Activated CD8-positive, alpha-beta T cell treated with anti-CD3 and anti-CD28 coated beads, Interleukin-2, amount 10 ng/mL, durations not matched to agents 7 days and 5 days (primary cell): Measurements from ENCODE around the gene FAHD2A. TPM values are rescaled to one million over a fixed set of nuclear protein-coding genes. Genes with fewer than 3 reads are reported as not detected.
"Not testable (repeated sequence)": the region's sequence is repeated elsewhere in the genome, so short reads cannot be mapped to it uniquely, and the experiment has no call there.

ENCODE experiments used
- ATAC-seq: fragments of 150-1000 bp; cut with Tn5 transposase; one replicate; pipeline ENCODE4 v1.10.0; 2021; ENCODE audit warnings: moderate library complexity
- CTCF ChIA-PET: fragments of 350-600 bp; sonication (Branson Sonifier 250); formaldehyde crosslinking; loops from one replicate; lab custom pipeline; 2021; ENCODE audit warnings: antibody characterized with exemption; lab: Charles Lee
- POLR2A ChIA-PET: fragments of 350-600 bp; sonication (Branson Sonifier 250); formaldehyde crosslinking; loops from one replicate; lab custom pipeline; 2021; ENCODE audit warnings: antibody characterized with exemption; lab: Charles Lee
- DNase-seq: peaks from one replicate; pipeline ENCODE4 v3.0.0-alpha.2; 2020
- H3K27ac Mint-ChIP-seq: one replicate; pipeline ENCODE4 v1.8.0; 2021; ENCODE audit warnings: mild to moderate bottlenecking, mixed read lengths
- H3K27me3 Mint-ChIP-seq: one replicate; pipeline ENCODE4 v1.8.0; 2021; ENCODE audit warnings: low read depth, mixed read lengths
- H3K36me3 Mint-ChIP-seq: one replicate; pipeline ENCODE4 v1.8.0; 2021; ENCODE audit warnings: low read depth, mixed read lengths
- H3K4me1 Mint-ChIP-seq: one replicate; pipeline ENCODE4 v1.8.0; 2021; ENCODE audit warnings: low read depth, mixed read lengths
- H3K4me3 Mint-ChIP-seq: one replicate; pipeline ENCODE4 v1.8.0; 2021; ENCODE audit warnings: mild to moderate bottlenecking, mixed read lengths
- H3K9me3 Mint-ChIP-seq: one replicate; pipeline ENCODE4 v1.8.0; 2022; ENCODE audit warnings: mixed read lengths; ENCODE audit not compliant: insufficient read depth
- total RNA-seq, 2 experiments: library from RNA; stranded (reverse); gene quantifications; one replicate each; pipeline ENCODE4 v1.2.3, GENCODE V29; 2021

The FAHD2A gene
- total RNA-seq, 2 experiments from 2014 or later = 29.2 to 30.5 TPM

DNA sequence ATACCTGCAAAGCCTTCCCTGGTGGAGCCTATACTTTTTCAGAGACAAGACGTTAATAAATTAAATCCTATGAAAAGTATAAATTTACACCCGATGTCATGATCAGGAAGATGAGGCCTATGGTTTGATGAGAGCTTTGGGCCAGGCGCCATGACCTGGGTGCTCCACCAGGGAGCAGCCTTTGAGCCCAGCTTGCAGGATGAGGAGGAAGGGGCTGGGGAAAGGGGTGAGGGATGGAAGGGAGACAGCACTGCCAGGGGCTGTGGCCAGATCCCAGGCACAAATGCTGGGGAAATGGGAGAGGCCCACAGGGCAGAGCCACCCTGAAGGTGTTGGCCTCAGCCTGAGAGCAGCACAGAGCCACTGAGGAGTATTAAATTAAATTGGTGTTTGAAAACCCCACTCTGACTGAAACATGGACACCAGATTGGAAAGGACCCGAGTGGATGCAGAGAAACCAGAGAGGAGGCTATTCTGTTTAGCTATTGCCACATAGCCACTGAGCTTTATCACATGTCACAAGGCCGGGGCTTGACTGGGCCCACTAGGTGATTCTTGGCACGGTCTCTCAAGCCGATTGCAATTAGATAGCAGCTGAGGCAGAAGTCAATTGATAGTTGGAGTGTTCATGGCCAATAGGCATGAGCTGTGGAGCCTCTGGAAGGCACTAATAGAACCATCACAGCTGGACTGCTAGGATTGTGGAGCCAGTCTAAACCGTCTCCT is 9.6 kb upstream of the FAHD2A start:
- Mint-ChIP-seq H3K36me3 (no peaks in the 10 kb centered on the region), H3K4me1 (no peaks in the 10 kb centered on the region), H3K4me3 (no peak overlapping the region), H3K9me3 (no peaks in the 10 kb centered on the region), H3K27me3 (peaks cover 2% of the 10 kb centered on the region), H3K27ac (no peak overlapping the region)
- ChIA-PET CTCF (interaction anchor here (1.2 to 2.3 kb wide), 2 partner anchors 9 to 10 kb away, joined by 3 to 9 read pairs; partner anchors contain the start of gene FAHD2A), POLR2A (no interaction called here)
- ATAC-seq = no peak
- DNase-seq = no peak

DNA sequence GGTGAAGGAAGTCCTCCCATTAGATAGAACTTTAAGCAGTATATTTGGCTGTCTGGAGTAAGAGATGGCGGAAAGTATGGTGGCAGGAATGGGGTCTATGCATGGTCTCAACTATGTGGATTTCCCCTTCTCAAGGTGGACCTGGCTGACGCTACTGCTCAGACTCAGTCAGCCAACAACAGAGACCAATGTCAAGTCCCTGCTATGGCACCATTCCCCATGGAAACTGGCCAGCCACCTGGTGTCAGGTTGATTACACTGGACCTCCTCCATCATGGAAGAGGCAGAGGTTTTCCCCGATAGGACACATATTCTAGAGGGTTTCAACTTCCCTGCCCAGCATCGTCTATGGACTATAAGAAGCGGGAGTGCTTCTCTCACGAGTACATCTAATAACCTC is 8.6 kb upstream of the FAHD2A start:
- no peaks in the 10 kb centered on the region for H3K4me1 Mint-ChIP-seq
- H3K9me3 Mint-ChIP-seq = no peaks in the 10 kb centered on the region
- no peak overlapping the region for H3K4me3 Mint-ChIP-seq
- ATAC-seq = no peak
- no peak for DNase-seq
- no peak overlapping the region for H3K27ac Mint-ChIP-seq
- ChIA-PET POLR2A (no interaction called here), CTCF (interaction anchor here (0.6 to 2.3 kb wide), 2 partner anchors 9 to 10 kb away, joined by 3 to 9 read pairs; partner anchors contain the start of gene FAHD2A)
- H3K27me3 Mint-ChIP-seq = peaks cover 2% of the 10 kb centered on the region
- H3K36me3 Mint-ChIP-seq = no peaks in the 10 kb centered on the region

DNA sequence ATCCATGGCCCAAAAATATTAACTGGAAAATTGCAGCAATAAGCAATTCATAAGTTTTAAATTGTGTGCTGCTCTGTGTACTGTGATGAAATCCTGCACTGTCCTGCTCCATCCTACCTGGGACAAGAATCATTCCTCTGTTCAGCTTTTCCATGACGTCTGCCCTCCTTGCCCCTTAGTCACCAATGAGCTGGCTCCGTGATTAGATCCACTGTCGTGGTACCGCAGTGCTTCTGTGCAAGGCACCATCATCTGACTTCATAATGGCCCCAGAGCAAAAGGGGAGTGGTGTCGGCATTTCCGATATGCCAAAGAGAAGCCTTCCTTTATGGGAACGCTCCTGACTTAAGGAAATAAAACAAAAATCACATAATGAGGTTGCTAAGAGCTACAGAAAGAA is 3.4 kb upstream of the FAHD2A start:
- Mint-ChIP-seq H3K4me3 (no peak overlapping the region), H3K36me3 (no peaks in the 10 kb centered on the region), H3K9me3 (no peaks in the 10 kb centered on the region), H3K27ac (no peak overlapping the region), H3K27me3 (peaks cover 2% of the 10 kb centered on the region), H3K4me1 (peaks cover 17% of the 10 kb centered on the region)
- ChIA-PET CTCF (no interaction called here), POLR2A (no interaction called here)
- ATAC-seq (no peak), DNase-seq (no peak)

DNA sequence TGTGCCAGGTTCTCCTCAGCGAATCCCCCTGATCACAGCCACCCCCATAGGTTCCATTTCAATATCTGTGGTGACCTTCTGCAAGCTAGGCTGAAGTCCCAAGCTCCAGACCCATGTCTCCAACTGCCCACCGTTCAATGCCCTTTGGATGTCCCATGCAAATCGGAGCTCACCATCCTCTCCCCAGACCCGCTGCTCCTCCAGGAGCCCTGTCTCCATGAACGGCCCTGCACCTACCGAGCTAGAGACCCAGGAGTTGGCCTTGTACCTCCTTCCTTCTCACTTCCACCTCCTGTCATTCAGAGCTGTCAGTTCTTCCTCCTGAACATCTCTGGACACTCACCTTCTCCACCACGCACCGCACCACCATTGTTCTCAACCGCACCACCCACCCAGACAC is 1.0 kb upstream of the FAHD2A start:
- Mint-ChIP-seq H3K27ac (peak overlapping the region; percentile 97), H3K36me3 (no peaks in the 10 kb centered on the region), H3K27me3 (no peaks in the 10 kb centered on the region), H3K4me3 (peak overlapping the region; percentile 99), H3K9me3 (no peaks in the 10 kb centered on the region), H3K4me1 (peaks cover 20% of the 10 kb centered on the region)
- POLR2A ChIA-PET = no interaction called here
- no peak for ATAC-seq
- no peak for DNase-seq
- CTCF ChIA-PET = interaction anchor here (0.7 to 4.6 kb wide), 3 partner anchors 8 to 56 kb away, joined by 3 to 39 read pairs (median 5); no protein-coding TSS in a partner anchor

DNA sequence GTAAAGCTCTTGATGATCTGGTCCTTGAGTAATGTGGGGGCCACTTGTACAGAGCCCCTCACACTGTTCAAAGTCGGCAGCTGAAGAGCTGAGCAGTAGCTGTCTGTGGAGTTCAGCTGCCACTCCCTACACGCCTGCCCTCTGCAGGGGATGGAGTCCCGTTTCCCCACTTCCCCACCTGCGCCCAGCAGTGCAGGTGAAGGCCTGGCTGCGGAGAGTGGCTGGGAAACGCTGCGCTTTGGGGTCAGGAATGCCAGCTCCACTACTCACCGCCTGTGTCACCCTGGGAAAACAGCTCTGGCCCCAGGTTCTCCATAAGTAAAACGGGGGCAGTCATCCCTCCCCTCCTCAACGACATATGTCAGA is 521 bp upstream of the FAHD2A start:
- H3K27me3 Mint-ChIP-seq, DNase-seq, H3K36me3 Mint-ChIP-seq, POLR2A ChIA-PET, H3K9me3 Mint-ChIP-seq: not testable (repeated sequence)
- peak; percentile 27 for ATAC-seq
- peak overlapping the region; percentile 97 for H3K27ac Mint-ChIP-seq
- H3K4me3 Mint-ChIP-seq = peak overlapping the region; percentile 99
- CTCF ChIA-PET = interaction anchor here (0.7 to 4.6 kb wide), 3 partner anchors 9 to 57 kb away, joined by 3 to 39 read pairs (median 5); no protein-coding TSS in a partner anchor
- peaks cover 20% of the 10 kb centered on the region for H3K4me1 Mint-ChIP-seq

DNA sequence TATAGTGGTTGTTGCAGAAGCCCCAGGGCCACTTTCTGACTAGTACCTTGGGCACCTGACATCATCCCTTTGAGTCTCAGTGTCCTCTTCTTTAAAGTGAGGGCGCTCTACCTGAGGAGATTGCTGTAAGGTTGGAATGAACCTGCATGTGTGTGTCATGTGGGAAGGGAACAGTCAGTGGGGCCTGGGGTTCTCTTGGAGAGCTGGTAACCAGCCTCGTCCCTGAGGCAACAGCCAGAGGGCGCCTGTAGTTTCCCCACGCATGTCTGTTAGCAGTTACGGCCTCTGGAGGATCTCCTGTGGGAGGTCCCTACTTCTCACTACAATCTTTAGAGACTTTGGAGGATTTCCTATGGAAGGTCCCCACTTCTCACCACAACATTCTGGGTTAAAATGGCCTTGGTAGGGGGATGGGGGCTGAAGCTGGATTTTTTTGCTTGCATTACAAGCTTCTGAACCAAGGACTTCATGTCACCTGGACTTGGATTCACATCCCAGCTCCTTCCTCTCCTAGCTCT is 755 bp downstream of the FAHD2A start:
- H3K27me3 Mint-ChIP-seq, H3K9me3 Mint-ChIP-seq, POLR2A ChIA-PET, H3K36me3 Mint-ChIP-seq: not testable (repeated sequence)
- ATAC-seq (peak; percentile 31), DNase-seq (peak; percentile 59)
- Mint-ChIP-seq H3K4me3 (peak overlapping the region; percentile 99), H3K4me1 (peaks cover 20% of the 10 kb centered on the region), H3K27ac (peak overlapping the region; percentile 97)
- CTCF ChIA-PET = interaction anchor here (0.9 to 4.6 kb wide), 5 partner anchors 9 to 24 kb away, joined by 3 to 39 read pairs (median 4); no protein-coding TSS in a partner anchor

DNA sequence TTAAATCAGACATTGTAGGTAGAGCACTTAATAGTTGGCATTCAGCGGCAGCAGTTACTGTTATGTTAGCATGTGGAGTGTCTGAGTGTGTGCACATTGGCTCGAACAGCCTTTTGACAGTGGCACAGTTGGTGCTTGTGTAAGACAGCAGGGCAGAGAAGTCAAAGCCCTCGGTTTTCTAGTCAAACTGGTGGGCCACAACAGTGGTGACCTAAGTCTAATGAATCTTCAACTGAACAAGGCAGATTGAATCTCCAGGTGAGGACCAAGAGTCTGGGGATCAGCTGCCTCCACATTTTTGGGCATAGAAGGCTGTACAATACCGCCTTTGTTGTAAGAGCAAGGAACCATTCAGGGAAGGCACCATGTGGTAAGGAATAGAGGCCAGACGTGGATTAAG is 1.3 kb downstream of the FAHD2A start:
- ATAC-seq, H3K9me3 Mint-ChIP-seq, H3K36me3 Mint-ChIP-seq, POLR2A ChIA-PET, H3K27me3 Mint-ChIP-seq, DNase-seq: not testable (repeated sequence)
- CTCF ChIA-PET = interaction anchor here (0.9 to 4.6 kb wide), 6 partner anchors 9 to 41 kb away, joined by 3 to 39 read pairs (median 4); no protein-coding TSS in a partner anchor
- Mint-ChIP-seq H3K4me3 (peak overlapping the region; percentile 99), H3K27ac (peak overlapping the region; percentile 97), H3K4me1 (peaks cover 20% of the 10 kb centered on the region)

DNA sequence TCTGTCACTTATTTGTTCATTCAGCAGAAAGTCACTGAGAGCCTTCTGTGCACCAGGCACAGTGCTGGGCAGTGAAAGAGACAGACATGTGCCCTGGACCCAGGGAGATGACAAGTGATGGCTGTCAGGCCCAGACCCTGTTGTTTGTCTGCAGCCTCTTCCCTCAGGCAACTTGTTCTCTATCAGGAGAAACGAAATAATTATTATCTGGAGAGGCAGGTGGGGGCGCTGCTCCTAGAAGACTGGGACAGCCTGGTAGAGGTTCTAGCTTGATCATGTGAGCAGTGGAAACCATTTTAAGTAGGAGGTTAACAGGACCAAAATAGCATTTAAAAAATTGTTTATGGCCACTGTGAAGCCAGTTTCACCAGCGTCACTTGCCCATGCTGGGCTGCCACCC is 2.2 kb downstream of the FAHD2A start:
- H3K36me3 Mint-ChIP-seq = peaks cover 14% of the 10 kb centered on the region
- H3K4me3 Mint-ChIP-seq, H3K9me3 Mint-ChIP-seq, ATAC-seq, H3K27me3 Mint-ChIP-seq, H3K27ac Mint-ChIP-seq, POLR2A ChIA-PET, DNase-seq: not testable (repeated sequence)
- peaks cover 20% of the 10 kb centered on the region for H3K4me1 Mint-ChIP-seq
- CTCF ChIA-PET = interaction anchor here (1.0 kb wide), 1 partner anchor 41 kb away, joined by 3 read pairs; no protein-coding TSS in a partner anchor

DNA sequence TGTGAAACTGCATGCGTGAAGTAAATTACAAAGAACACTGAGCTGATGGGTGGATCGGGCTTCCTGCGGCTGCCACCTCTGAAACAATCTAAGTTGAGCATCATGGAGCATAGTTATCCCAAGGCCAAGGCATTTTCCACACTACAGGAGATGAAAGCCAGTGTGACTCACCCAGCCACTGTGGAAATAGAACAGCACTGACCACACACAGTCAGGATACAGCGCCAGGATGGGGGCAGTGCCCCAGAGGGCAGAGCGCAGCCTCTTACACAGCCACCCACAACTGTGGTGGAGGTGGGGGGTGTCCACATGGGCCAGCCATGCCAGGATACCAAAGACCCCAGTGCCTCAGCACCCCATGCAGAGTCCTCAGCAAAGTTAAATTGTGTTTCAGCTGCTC is 8.7 kb downstream of the FAHD2A start:
- H3K27me3 Mint-ChIP-seq, H3K9me3 Mint-ChIP-seq, H3K4me1 Mint-ChIP-seq, DNase-seq, ATAC-seq, H3K4me3 Mint-ChIP-seq, POLR2A ChIA-PET, CTCF ChIA-PET, H3K27ac Mint-ChIP-seq: not testable (repeated sequence)
- H3K36me3 Mint-ChIP-seq = peaks cover 19% of the 10 kb centered on the region

DNA sequence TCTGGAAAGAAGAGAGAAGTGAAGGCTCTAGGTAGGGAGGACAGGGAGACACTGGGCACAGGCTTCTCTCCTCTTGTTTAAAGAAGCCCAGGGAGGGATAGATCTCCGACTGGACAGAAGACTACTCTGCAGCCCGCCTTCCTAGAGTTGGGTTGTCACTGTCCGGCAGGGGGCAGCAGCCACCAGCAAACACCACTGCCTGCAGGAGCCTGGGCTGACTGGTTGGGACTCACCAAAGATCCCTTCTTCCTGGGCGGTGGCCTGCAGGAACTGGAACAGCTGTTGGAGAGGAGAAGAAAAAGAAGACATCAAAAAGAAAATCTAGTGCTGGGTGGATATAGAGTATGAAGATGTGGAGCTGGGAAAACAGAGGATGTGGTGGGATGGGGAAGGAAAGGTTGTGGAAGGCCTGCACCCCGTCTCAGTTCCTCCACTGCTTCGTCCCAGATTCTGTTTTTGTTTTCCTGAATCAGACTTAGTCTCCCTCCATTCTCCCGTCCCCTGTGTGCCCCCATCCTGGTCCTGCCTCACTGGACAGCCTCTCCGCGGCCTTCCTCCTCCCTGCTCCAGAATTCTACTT is 11.6 kb downstream of the FAHD2A start:
- H3K27ac Mint-ChIP-seq, H3K27me3 Mint-ChIP-seq, H3K4me1 Mint-ChIP-seq, POLR2A ChIA-PET, H3K9me3 Mint-ChIP-seq, H3K4me3 Mint-ChIP-seq, CTCF ChIA-PET: not testable (repeated sequence)
- ATAC-seq (peak; percentile 85), DNase-seq (peak; percentile 77)
- H3K36me3 Mint-ChIP-seq = peaks cover 10% of the 10 kb centered on the region

DNA sequence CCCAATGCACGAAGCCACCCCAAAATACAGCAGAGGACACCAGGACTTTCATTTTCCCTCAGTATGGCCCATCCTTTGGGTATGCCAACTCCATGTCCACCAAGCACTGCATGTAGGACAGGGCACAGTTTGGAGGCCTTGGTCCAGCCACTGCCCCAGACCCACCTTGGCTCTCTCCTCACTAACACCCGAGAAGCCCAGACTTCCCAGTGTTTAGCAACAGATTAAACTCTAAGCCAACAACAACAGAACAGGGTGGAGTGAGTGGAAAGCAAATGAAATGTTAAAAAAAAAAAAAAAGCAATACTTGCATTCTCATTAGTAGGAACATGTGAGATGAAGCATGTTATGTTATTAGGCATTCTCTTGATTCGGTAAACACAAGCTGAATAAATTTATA is 12.6 kb downstream of the FAHD2A start:
- H3K36me3 Mint-ChIP-seq, ATAC-seq, H3K27ac Mint-ChIP-seq, H3K4me1 Mint-ChIP-seq, CTCF ChIA-PET, POLR2A ChIA-PET, DNase-seq, H3K27me3 Mint-ChIP-seq, H3K4me3 Mint-ChIP-seq, H3K9me3 Mint-ChIP-seq: not testable (repeated sequence)

DNA sequence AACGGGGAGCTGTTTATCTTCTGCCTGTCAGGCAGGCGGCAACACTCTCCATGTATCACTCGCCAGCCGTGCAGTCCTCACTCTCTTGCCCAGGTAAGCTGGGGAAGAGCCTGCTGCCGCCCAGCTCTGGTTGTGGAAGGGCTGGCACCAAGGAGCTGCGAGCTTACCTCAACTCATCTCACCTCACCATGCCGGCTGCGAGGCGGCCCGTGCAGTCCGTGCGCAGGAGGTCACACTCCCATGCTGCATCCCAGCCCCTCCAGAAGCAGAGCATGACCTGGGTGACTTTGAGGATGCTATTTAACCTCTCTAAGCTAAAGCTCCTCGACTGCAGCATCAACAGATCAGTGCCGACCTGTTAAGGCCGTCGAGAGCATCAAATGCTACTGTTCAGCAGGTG is 13.1 kb downstream of the FAHD2A start:
- H3K27ac Mint-ChIP-seq, H3K4me3 Mint-ChIP-seq, POLR2A ChIA-PET, H3K9me3 Mint-ChIP-seq, H3K4me1 Mint-ChIP-seq, CTCF ChIA-PET, DNase-seq, H3K27me3 Mint-ChIP-seq, ATAC-seq, H3K36me3 Mint-ChIP-seq: not testable (repeated sequence)
